GM15510 (cell line): ENCODE results near the gene OVCA2.

Experiments used
- POLR2A ChIP-seq: IDR thresholded peaks from 3 replicates; pipeline ENCODE4 v1.6.1; 2011; ENCODE audit warnings: borderline replicate concordance; ENCODE audit not compliant: insufficient read length; ENCODE audit errors: extremely low read depth

Gene OVCA2

GRCh38 chr17:2056206-2057174 is 14.7 kb downstream of the OVCA2 start:
- peak; percentile 29 for TF ChIP-seq POLR2A

GRCh38 chr17:2057175-2057759 is 15.4 kb downstream of the OVCA2 start:
- no peak for TF ChIP-seq POLR2A

GRCh38 chr17:2057760-2058585 is 16.2 kb downstream of the OVCA2 start:
- peak; percentile 13 for TF ChIP-seq POLR2A

- peak; percentile 35 for TF ChIP-seq POLR2A
These were observed 17.0 kb downstream of the OVCA2 start for GRCh38 chr17:2058586-2059546.

DNA sequence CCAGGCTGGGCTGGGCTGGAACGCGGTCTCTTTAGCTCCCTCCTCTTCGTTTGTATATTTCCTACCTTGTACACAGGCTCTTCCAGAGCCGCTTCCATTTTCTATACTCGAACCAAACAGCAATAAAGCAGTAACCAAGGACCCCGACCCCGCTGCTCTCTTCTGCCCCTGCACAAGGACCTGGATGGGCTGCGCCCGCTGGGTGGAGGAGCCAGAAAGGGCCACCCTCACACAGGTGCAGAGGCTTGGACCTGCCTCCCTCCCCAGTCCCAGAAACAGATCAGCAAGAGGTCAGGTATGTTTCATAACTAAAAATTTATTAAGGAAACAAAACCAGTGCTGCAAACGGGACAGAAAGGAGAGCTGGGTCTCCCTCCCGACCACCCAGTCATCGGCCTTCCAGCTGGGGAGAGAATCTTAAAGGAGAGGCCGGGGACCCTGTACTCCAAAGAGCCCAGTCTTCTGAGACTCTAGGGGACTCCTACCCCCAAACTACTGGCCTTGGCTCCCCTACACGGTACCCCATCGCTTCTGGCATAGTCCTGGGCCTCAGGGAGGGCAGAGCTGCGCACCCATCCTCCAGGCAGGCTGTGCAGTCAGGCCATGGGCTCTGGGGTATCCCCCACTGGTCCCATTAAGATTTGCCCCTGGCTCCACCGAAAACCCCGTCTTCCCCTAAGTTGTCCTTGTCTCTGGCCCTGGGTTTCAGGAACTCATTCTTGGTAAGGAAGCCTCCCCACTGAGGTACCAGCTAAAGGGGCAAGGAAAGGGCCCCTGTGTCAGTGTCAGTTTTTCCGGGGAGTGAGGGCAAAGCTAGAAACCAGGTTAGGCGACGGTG is 17.9 kb downstream of the OVCA2 start:
- no peak for TF ChIP-seq POLR2A

DNA sequence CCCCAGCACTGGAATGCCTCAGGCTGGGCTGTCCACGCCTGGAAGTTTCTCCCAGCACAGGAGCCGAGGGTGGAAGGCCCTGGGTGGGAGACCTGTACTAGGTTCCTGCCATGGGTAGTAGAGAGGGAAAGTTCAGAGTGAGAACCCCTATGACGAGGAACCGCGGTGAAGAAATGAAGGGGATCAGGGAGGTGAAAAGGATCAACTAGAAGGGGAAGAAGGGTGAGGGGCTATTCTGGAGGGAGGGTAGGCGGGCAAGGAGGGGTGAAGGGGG is 18.5 kb downstream of the OVCA2 start:
- TF ChIP-seq POLR2A = no peak

- no peak for TF ChIP-seq POLR2A
These were observed 19.0 kb downstream of the OVCA2 start for GRCh38 chr17:2060681-2061440.

- TF ChIP-seq POLR2A = no peak
These were observed 19.7 kb downstream of the OVCA2 start for GRCh38 chr17:2061441-2061958.

- TF ChIP-seq POLR2A = no peak
These were observed 20.9 kb downstream of the OVCA2 start for GRCh38 chr17:2062571-2063183.

DNA sequence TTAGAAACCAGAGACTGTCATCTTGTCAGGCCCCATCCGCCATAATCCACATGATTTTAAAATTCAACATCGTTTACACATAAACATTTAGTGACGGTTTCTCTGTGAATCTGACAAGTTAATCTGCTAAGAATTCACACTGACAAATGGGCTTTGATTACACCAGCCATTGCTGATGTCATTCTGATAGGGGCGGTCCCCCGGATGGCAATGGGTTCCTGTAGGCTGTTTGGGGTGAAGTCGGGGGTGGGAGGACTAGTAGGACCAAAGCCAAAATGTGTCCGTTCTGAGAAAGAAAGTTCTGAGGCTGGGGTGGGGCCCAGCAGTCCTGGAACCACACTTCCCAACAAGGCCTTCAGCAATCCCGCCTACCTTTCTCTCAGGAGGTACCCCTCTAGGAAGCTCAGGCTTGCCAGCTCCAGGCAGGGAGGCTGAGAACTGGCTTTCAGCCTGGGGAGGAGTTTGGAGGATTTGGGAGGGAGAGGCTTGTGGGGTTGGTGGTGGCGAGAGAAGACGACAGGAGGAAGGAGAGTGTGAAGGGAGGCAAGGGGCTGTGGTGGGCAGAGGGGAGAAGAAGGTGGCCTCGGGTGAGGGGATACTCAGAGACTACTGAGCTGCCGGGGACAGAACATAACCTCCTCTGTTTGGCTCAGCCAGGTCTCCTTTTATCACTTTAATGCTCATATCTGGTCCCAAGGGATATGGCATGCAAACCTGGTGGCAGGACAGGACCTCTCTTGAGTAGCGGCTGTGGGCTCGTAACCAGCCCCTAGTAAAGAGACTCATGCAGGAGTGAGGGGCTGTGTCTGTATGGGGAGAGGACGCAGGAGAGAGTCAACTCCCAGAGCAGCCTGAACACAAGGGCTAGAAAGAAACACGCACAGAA is 21.7 kb downstream of the OVCA2 start:
- no peak for TF ChIP-seq POLR2A

GRCh38 chr17:2064147-2064489 is 22.3 kb downstream of the OVCA2 start:
- TF ChIP-seq POLR2A = no peak
